Measurements from ENCODE around the gene AEBP1.

Gene AEBP1

GRCh38 chr7:44155191-44156185 is 51.3 kb downstream of the AEBP1 start:
- DNase-seq (ENCODE audit: low read depth) = no peak
- TF ChIP-seq MAX (IDR thresholded peaks at IDR 0.05; ENCODE audit: low read depth, low read length) (no peak), MYC (IDR thresholded peaks at IDR 0.05; ENCODE audit: low read depth, low read length) (no peak), POLR2A (IDR thresholded peaks at IDR 0.05; ENCODE audit: extremely low read depth, insufficient read length) (no peak), CTCF (IDR thresholded peaks at IDR 0.05; ENCODE audit: low read depth, low read length) (no peak)
- no peak overlapping the region for H3K4me3 ChIP-seq (ENCODE audit: low read depth, low read length)

GRCh38 chr7:44156453-44157010 is 52.4 kb downstream of the AEBP1 start:
- no peak for DNase-seq (ENCODE audit: low read depth)
- no peak overlapping the region for H3K4me3 ChIP-seq (ENCODE audit: low read depth, low read length)
- no peak for TF ChIP-seq MYC (IDR thresholded peaks at IDR 0.05; ENCODE audit: low read depth, low read length)
- no peak for TF ChIP-seq CTCF (IDR thresholded peaks at IDR 0.05; ENCODE audit: low read depth, low read length)
- TF ChIP-seq MAX (IDR thresholded peaks at IDR 0.05; ENCODE audit: low read depth, low read length) = no peak
- TF ChIP-seq POLR2A (IDR thresholded peaks at IDR 0.05; ENCODE audit: extremely low read depth, insufficient read length) = no peak

GRCh38 chr7:44157116-44158080 is 53.3 kb downstream of the AEBP1 start:
- DNase-seq (ENCODE audit: low read depth) = no peak
- TF ChIP-seq MYC (IDR thresholded peaks at IDR 0.05; ENCODE audit: low read depth, low read length) (no peak), CTCF (IDR thresholded peaks at IDR 0.05; ENCODE audit: low read depth, low read length) (no peak), MAX (IDR thresholded peaks at IDR 0.05; ENCODE audit: low read depth, low read length) (no peak), POLR2A (IDR thresholded peaks at IDR 0.05; ENCODE audit: extremely low read depth, insufficient read length) (no peak)
- H3K4me3 ChIP-seq (ENCODE audit: low read depth, low read length) = no peak overlapping the region

- TF ChIP-seq POLR2A (IDR thresholded peaks at IDR 0.05; ENCODE audit: extremely low read depth, insufficient read length) (no peak), MYC (IDR thresholded peaks at IDR 0.05; ENCODE audit: low read depth, low read length) (no peak), MAX (IDR thresholded peaks at IDR 0.05; ENCODE audit: low read depth, low read length) (no peak), CTCF (IDR thresholded peaks at IDR 0.05; ENCODE audit: low read depth, low read length) (no peak)
- no peak overlapping the region for H3K4me3 ChIP-seq (ENCODE audit: low read depth, low read length)
- DNase-seq (ENCODE audit: low read depth) = no peak
These were observed 54.1 kb downstream of the AEBP1 start for GRCh38 chr7:44158096-44158872.
